ENCODE results near the gene UPK3BL2. TPM values are rescaled to one million over a fixed set of nuclear protein-coding genes. Genes with fewer than 3 reads are reported as not detected.
"Not testable (repeated sequence)": the region's sequence is repeated elsewhere in the genome, so short reads cannot be mapped to it uniquely, and the experiment has no call there.

Gene UPK3BL2
- polyA plus RNA-seq, 2 of the 4 experiments (the other 2 are of a cell fraction) = 1.4 to 3.9 TPM

DNA sequence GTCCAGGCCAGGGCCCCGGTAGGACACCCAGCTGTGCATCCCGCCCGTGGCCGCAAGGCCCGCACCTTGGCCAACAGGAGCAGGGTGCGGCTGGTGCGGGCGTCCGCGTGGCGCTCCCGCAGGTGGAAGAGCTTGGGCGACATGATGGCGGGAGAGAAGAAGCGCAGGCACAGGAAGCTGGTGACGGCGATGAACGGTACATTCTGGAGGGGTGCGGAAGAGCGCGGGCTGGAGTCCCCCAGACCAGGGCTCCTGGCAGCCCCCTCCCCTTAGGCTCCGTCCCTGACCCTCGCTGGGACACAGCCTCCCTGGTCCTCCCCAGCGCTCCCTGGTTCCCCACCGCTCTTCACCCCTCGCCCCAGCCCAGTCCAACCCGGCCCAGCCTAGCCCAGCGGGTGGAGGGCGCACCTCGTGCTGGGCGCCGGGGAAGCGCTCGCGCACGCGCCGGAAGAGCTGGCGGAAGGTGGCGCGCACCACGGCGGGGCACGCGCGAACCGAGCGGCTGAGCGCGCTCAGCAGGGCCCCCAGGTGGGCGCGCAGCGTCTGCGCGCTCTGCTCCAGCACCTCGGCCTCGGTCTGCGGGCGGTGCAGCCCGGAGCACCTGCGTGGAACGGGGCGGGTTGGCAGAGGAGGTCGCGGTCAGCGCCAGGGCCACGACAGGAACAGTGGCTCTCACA, 48.9 kb downstream of the UPK3BL2 start:
- H3K4me2 ChIP-seq; H3K4me3 ChIP-seq; H3K9me3 ChIP-seq; H3K27ac ChIP-seq; DNase-seq (ENCODE audit: low read depth in 1 of 2, low spot score in 1 of 2); FAIRE-seq; CTCF ChIA-PET; POLR2A ChIA-PET; H3K4me1 ChIP-seq: not testable (repeated sequence)
- WGBS (ENCODE audit: missing lambda C conversion rate) = no CpG with 5 or more reads among the region's 67 CpGs
- peak in 1 of 2 experiments; percentile 1; a peak in 2 of 6 replicates for ATAC-seq

DNA sequence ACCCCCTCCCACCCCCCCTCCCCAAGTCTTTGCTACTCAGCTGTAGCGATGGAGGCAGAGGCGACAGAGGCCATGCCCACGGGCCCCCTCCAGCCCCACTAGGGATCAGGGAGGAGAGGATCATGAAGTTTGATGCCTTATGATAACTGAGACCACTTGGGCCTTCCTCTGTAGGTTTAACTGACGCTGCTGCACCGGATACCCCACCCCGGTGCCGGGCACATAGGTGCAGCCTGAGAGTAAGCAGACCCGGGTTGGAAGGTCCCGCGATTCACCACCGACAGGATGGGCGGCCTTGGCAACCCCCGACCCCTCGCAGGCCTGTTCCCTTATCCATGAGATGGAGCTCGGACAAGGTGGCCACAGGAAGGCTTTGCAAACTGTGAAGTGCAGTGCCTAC, 49.5 kb downstream of the UPK3BL2 start:
- ATAC-seq; H3K9me3 ChIP-seq; H3K4me1 ChIP-seq; FAIRE-seq; DNase-seq (ENCODE audit: low read depth in 1 of 2, low spot score in 1 of 2); H3K4me3 ChIP-seq; POLR2A ChIA-PET; H3K4me2 ChIP-seq; CTCF ChIA-PET; H3K27ac ChIP-seq: not testable (repeated sequence)
- 79% methylated on average over 8 of the region's 15 CpGs for whole genome bisulfite sequencing (ENCODE audit: missing lambda C conversion rate)

DNA sequence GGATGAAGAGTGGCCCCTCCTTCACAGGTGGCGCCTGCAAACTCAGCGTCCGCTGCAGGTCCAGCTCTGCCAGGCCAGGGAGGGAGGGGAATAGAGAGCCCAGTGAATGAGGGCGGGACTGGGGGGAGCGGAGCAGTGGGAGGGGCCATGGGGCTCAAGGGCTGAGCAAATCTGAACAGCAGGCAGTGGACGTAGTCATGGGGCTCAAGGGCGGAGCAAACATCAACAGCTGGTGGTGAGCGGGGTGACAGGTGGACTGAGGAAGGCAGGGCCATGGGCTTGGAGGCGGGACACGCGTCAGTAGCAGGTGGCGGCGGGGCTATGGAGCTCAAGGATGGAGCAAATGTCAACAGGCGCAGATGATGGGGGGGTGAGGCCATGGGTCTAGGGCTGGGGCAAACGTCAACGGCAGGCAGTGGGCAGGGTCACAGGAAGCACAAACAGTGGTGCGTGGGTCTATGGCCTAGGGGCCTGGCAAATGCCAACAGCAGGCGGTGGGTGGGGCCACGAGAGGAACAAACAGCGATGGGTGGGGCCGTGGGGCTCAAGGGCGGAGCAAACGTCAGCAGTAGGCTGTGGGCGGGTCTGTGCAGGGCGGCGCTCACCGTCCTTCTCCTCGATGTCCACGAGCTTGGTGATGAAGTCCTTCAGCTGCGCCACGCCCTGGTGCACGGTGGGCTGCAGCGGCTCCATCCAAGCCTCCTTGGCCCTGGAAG, 50.1 kb downstream of the UPK3BL2 start:
- H3K4me2 ChIP-seq; DNase-seq (ENCODE audit: low read depth in 1 of 2, low spot score in 1 of 2); H3K9me3 ChIP-seq; POLR2A ChIA-PET; H3K4me3 ChIP-seq; CTCF ChIA-PET; H3K27ac ChIP-seq; FAIRE-seq; H3K4me1 ChIP-seq: not testable (repeated sequence)
- peak; percentile 63 to 76 for ATAC-seq
- WGBS (ENCODE audit: missing lambda C conversion rate) = no CpG with 5 or more reads among the region's 33 CpGs

DNA sequence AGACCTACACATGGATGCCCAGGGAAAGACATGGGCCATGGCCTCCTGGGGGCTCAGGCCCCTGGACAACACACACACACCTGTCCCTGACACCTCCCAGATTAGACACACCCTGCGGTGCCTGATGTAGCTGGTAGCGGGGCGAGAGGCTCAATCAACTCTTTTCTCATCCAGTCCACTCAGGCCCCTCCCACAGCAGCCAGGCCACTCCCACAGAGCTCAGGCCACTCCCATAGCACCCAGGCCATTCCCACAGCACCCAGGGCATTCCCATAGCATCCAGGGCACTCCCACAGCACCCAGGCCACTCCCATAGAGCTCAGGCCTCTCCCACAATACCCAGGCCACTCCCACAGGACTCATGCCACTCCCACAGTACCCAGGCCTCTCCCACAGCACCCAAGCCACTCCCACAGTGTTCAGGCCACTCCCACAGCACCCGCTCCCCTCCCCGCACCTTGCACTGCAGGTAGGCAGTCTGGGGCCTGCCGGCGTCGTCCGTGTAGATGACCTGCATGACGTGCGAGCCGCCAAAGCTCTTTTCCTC, 52.9 kb downstream of the UPK3BL2 start:
- POLR2A ChIA-PET; H3K27ac ChIP-seq; H3K4me3 ChIP-seq; H3K4me1 ChIP-seq; H3K4me2 ChIP-seq; DNase-seq (ENCODE audit: low read depth in 1 of 2, low spot score in 1 of 2); FAIRE-seq; H3K9me3 ChIP-seq; CTCF ChIA-PET: not testable (repeated sequence)
- ATAC-seq = peak; percentile 66 to 93
- WGBS (ENCODE audit: missing lambda C conversion rate) = 81% methylated on average over 3 of the region's 12 CpGs

Other genes with a start within 250 kb of the UPK3BL2 start
- gene SPDYE6, start 187.3 kb downstream of the UPK3BL2 start, polyA plus RNA-seq (2011; rRNA removed) = not detected in 2 replicates
- not detected in 3 replicates for gene SPDYE6, start 187.3 kb downstream of the UPK3BL2 start, polyA plus RNA-seq (2017; fragmentation: RNase III; extraction: RNeasy Plus Mini Kit Qiagen cat#74134 plus additional on column Dnase treatment)
- gene PRKRIP1, start 147.3 kb downstream of the UPK3BL2 start, polyA plus RNA-seq (2011; rRNA removed) = 11.5 and 15.4 TPM in 2 replicates
- gene PRKRIP1, start 147.3 kb downstream of the UPK3BL2 start, polyA plus RNA-seq (2017; fragmentation: RNase III; extraction: RNeasy Plus Mini Kit Qiagen cat#74134 plus additional on column Dnase treatment) = 21.3 to 25.6 TPM (median 24.1 TPM) in 3 replicates
- 12.8 and 14.6 TPM in 2 replicates for gene ORAI2, start 110.1 kb downstream of the UPK3BL2 start, polyA plus RNA-seq (2011; rRNA removed)
- 17.3 to 22.1 TPM (median 21.8 TPM) in 3 replicates for gene ORAI2, start 110.1 kb downstream of the UPK3BL2 start, polyA plus RNA-seq (2017; fragmentation: RNase III; extraction: RNeasy Plus Mini Kit Qiagen cat#74134 plus additional on column Dnase treatment)
- 3.1 and 4.0 TPM in 2 replicates for gene ALKBH4, start 78.8 kb downstream of the UPK3BL2 start, polyA plus RNA-seq (2011; rRNA removed)
- gene ALKBH4, start 78.8 kb downstream of the UPK3BL2 start, polyA plus RNA-seq (2017; fragmentation: RNase III; extraction: RNeasy Plus Mini Kit Qiagen cat#74134 plus additional on column Dnase treatment) = 7.9 to 8.8 TPM (median 8.2 TPM) in 3 replicates
- 10.7 and 14.9 TPM in 2 replicates for gene LRWD1, start 78.7 kb downstream of the UPK3BL2 start, polyA plus RNA-seq (2011; rRNA removed)
- gene LRWD1, start 78.7 kb downstream of the UPK3BL2 start, polyA plus RNA-seq (2017; fragmentation: RNase III; extraction: RNeasy Plus Mini Kit Qiagen cat#74134 plus additional on column Dnase treatment) = 26.3 to 28.7 TPM (median 28.1 TPM) in 3 replicates
- 70.5 and 99.0 TPM in 2 replicates for gene POLR2J, start 64.8 kb downstream of the UPK3BL2 start, polyA plus RNA-seq (2011; rRNA removed)
- 101 to 107 TPM (median 104 TPM) in 3 replicates for gene POLR2J, start 64.8 kb downstream of the UPK3BL2 start, polyA plus RNA-seq (2017; fragmentation: RNase III; extraction: RNeasy Plus Mini Kit Qiagen cat#74134 plus additional on column Dnase treatment)
- 0.83 and 0.93 TPM in 2 replicates for gene RASA4B, start 25.9 kb downstream of the UPK3BL2 start, polyA plus RNA-seq (2011; rRNA removed)
- 1.4 to 1.5 TPM (median 1.4 TPM) in 3 replicates for gene RASA4B, start 25.9 kb downstream of the UPK3BL2 start, polyA plus RNA-seq (2017; fragmentation: RNase III; extraction: RNeasy Plus Mini Kit Qiagen cat#74134 plus additional on column Dnase treatment)
- gene SPDYE2, start 7.5 kb upstream of the UPK3BL2 start, polyA plus RNA-seq (2011; rRNA removed) = 0.11 TPM in 1 of 2 replicates, not detected in the other
- gene SPDYE2, start 7.5 kb upstream of the UPK3BL2 start, polyA plus RNA-seq (2017; fragmentation: RNase III; extraction: RNeasy Plus Mini Kit Qiagen cat#74134 plus additional on column Dnase treatment) = not detected in 3 replicates
- gene POLR2J3, start 28.9 kb upstream of the UPK3BL2 start, polyA plus RNA-seq (2011; rRNA removed) = 29.5 and 52.4 TPM in 2 replicates
- 22.2 to 33.4 TPM (median 25.5 TPM) in 3 replicates for gene POLR2J3, start 28.9 kb upstream of the UPK3BL2 start, polyA plus RNA-seq (2017; fragmentation: RNase III; extraction: RNeasy Plus Mini Kit Qiagen cat#74134 plus additional on column Dnase treatment)
- gene RASA4, start 73.1 kb upstream of the UPK3BL2 start, polyA plus RNA-seq (2011; rRNA removed) = 1.8 and 3.4 TPM in 2 replicates
- gene RASA4, start 73.1 kb upstream of the UPK3BL2 start, polyA plus RNA-seq (2017; fragmentation: RNase III; extraction: RNeasy Plus Mini Kit Qiagen cat#74134 plus additional on column Dnase treatment) = 1.3 to 3.2 TPM (median 2.6 TPM) in 3 replicates
- 17.4 and 19.4 TPM in 2 replicates for gene UPK3BL1, start 99.1 kb upstream of the UPK3BL2 start, polyA plus RNA-seq (2011; rRNA removed)
- gene UPK3BL1, start 99.1 kb upstream of the UPK3BL2 start, polyA plus RNA-seq (2017; fragmentation: RNase III; extraction: RNeasy Plus Mini Kit Qiagen cat#74134 plus additional on column Dnase treatment) = 7.9 to 10.2 TPM (median 8.2 TPM) in 3 replicates
- not detected in 2 replicates for gene SPDYE2B, start 106.6 kb upstream of the UPK3BL2 start, polyA plus RNA-seq (2011; rRNA removed)
- not detected in 3 replicates for gene SPDYE2B, start 106.6 kb upstream of the UPK3BL2 start, polyA plus RNA-seq (2017; fragmentation: RNase III; extraction: RNeasy Plus Mini Kit Qiagen cat#74134 plus additional on column Dnase treatment)
- 1.3 and 3.0 TPM in 2 replicates for gene POLR2J2, start 128.0 kb upstream of the UPK3BL2 start, polyA plus RNA-seq (2011; rRNA removed)
- gene POLR2J2, start 128.0 kb upstream of the UPK3BL2 start, polyA plus RNA-seq (2017; fragmentation: RNase III; extraction: RNeasy Plus Mini Kit Qiagen cat#74134 plus additional on column Dnase treatment) = 0.19 to 0.53 TPM (median 0.43 TPM) in 3 replicates
- gene FAM185A, start 205.3 kb upstream of the UPK3BL2 start, polyA plus RNA-seq (2011; rRNA removed) = 6.9 and 9.1 TPM in 2 replicates
- gene FAM185A, start 205.3 kb upstream of the UPK3BL2 start, polyA plus RNA-seq (2017; fragmentation: RNase III; extraction: RNeasy Plus Mini Kit Qiagen cat#74134 plus additional on column Dnase treatment) = 7.4 to 8.1 TPM (median 7.5 TPM) in 3 replicates

Data from A549 (cell line).